GM12864 (cell line): ENCODE measurements around the gene NLN.
"Not testable (repeated sequence)": the region's sequence is repeated elsewhere in the genome, so short reads cannot be mapped to it uniquely, and the experiment has no call there.

Source experiments
- DNase-seq: peaks from one replicate; pipeline ENCODE4 v3.0.0-alpha.2; 2011; ENCODE audit warnings: low read depth
- H3K4me3 ChIP-seq: 2 replicates; pipeline ENCODE4 v1.5.1; 2011; ENCODE audit warnings: mild to moderate bottlenecking, low read depth, low read length, control low read depth
- CTCF ChIP-seq: IDR thresholded peaks from 2 replicates; pipeline ENCODE4 v1.5.1; 2011; ENCODE audit warnings: low read depth, mild to moderate bottlenecking, moderate library complexity, low read length, control low read depth, inconsistent platforms; ENCODE audit errors: missing control alignments

Gene NLN

GRCh38 chr5:65861830-65862241 lies 139.8 kb downstream of the NLN start:
- DNase-seq: no peak
- TF ChIP-seq CTCF: no peak
- H3K4me3 ChIP-seq: no peak overlapping the region

GRCh38 chr5:65862384-65862783 lies 140.4 kb downstream of the NLN start:
- H3K4me3 ChIP-seq: no peak overlapping the region
- DNase-seq: no peak
- no peak for TF ChIP-seq CTCF

GRCh38 chr5:65863747-65864146 lies 141.7 kb downstream of the NLN start:
- TF ChIP-seq CTCF: no peak
- no peak for DNase-seq
- no peak overlapping the region for H3K4me3 ChIP-seq

- no peak for TF ChIP-seq CTCF
- no peak overlapping the region for H3K4me3 ChIP-seq
- DNase-seq: no peak
Measured at GRCh38 chr5:65866837-65867521, 145.0 kb downstream of the NLN start.

GRCh38 chr5:65867542-65868195 lies 145.7 kb downstream of the NLN start:
- TF ChIP-seq CTCF: no peak
- H3K4me3 ChIP-seq: no peak overlapping the region
- no peak for DNase-seq

GRCh38 chr5:65868509-65868908 lies 146.5 kb downstream of the NLN start:
- DNase-seq: no peak
- H3K4me3 ChIP-seq: no peak overlapping the region
- no peak for TF ChIP-seq CTCF

GRCh38 chr5:65871182-65871581 lies 149.2 kb downstream of the NLN start:
- no peak for DNase-seq
- TF ChIP-seq CTCF: no peak
- H3K4me3 ChIP-seq: no peak overlapping the region

- H3K4me3 ChIP-seq: not testable (repeated sequence)
Measured at GRCh38 chr5:65871776-65872175, 149.8 kb downstream of the NLN start.

More at GRCh38 chr5:65871776-65872175, 149.8 kb downstream of the NLN start:
- not testable (repeated sequence) for DNase-seq
